Fibroblast of villous mesenchyme (primary cell): ENCODE data around the gene CXCL6. TPM values are rescaled to one million over a fixed set of nuclear protein-coding genes. Genes with fewer than 3 reads are reported as not detected.

Experiments
- DNase-seq: peaks from one replicate; pipeline ENCODE4 v3.0.0-alpha.2; 2010; ENCODE audit warnings: low read depth
- H3K4me3 ChIP-seq: 2 replicates; pipeline ENCODE4 v1.5.1; 2011; ENCODE audit warnings: low read depth, mild to moderate bottlenecking, low read length
- CTCF ChIP-seq: IDR thresholded peaks from 2 replicates; pipeline ENCODE4 v1.5.1; 2012; ENCODE audit warnings: low read depth, mild to moderate bottlenecking, low read length; ENCODE audit not compliant: insufficient read depth
- total RNA-seq: library from RNA; depleted of rRNA; stranded (reverse); fragments of >200 nt; gene quantifications from 2 replicates; pipeline ENCODE4 v1.2.3, GENCODE V29; 2012

The CXCL6 gene
- total RNA-seq, 1 donor: 4.7 TPM

GRCh38 chr4:73862322-73862721, 25.8 kb downstream of the CXCL6 start:
- TF ChIP-seq CTCF: no peak
- no peak overlapping the region for H3K4me3 ChIP-seq
- peak; percentile 65 for DNase-seq

- peak; percentile 31 for TF ChIP-seq CTCF
- no peak overlapping the region for H3K4me3 ChIP-seq
- no peak for DNase-seq
Measured at GRCh38 chr4:73864365-73864764, 27.9 kb downstream of the CXCL6 start.

DNA sequence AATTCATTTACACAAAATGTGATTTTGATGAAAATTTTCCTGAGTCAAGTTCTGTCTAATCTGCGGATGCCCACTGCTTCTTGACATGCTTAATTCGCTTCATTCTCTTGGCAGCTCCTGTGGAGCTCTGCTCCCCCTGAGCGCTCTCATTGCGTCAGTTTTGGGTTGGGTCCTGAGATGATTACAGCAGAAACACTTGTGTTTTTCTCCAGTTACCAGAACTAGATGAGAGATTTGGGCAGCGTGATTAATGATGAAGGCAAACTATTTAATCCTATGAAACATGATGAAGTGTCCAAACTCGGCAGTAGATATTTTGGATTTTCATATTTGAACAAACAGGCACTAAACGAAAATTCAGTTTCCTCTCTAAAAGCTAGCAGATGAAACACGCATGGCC, 28.5 kb downstream of the CXCL6 start:
- no peak for TF ChIP-seq CTCF
- no peak for DNase-seq
- H3K4me3 ChIP-seq: no peak overlapping the region

DNA sequence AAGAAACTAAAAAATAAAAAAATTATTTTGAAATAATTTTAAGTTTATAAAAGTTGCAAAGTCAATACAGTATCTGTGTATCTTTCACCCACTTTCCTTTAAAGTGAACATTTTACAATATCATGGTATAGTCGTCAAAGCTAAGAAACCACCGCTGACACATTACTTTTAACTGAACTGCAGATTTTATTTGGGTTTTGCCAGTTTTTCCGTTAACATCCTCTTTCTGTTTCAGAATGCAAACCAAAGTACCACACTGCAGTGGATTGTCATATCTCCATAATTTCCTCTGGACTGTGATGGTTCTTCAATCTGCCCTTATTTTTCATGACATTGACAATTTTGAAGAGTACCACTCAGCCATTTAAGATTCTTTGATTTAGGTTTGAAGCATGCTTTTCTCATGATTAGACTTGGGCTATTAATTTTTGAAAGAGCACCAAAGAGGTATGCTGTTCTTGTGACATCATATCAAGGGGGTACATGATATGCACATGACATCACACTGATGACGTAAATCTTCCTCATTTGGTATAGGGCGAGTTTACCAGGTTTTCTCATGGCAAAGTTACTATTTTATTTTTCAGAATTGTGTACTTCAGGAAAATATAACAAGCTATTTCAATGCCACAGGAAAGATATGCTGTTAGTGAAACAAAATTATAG, 29.1 kb downstream of the CXCL6 start:
- no peak for TF ChIP-seq CTCF
- no peak for DNase-seq
- H3K4me3 ChIP-seq: no peak overlapping the region

GRCh38 chr4:73866246-73866645, 29.8 kb downstream of the CXCL6 start:
- H3K4me3 ChIP-seq: no peak overlapping the region
- TF ChIP-seq CTCF: no peak
- no peak for DNase-seq

DNA sequence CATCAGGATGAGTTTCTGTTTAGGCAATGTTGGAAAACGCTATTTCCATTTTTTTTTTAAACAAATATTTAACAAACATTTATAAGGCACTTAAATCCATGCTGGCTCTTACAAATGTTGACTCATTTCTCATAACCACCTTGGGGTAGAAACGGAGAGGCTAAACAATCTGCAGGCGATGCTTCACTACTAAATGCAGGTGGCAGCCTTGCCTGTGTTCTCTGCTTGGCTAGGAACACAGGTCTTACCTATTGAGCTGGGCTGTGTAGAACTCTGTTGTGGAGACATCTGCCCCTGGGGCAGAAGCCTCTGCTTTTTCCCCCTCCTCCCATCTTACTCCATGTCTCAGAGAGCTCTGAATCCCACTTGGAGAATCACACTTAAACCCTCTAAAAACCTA, 31.3 kb downstream of the CXCL6 start:
- no peak for TF ChIP-seq CTCF
- no peak for DNase-seq
- no peak overlapping the region for H3K4me3 ChIP-seq
